A549 (cell line): ENCODE results near the gene HIVEP3.

Experiments used
- JUN ChIP-seq, 2 experiments: fragments of >200 bp; sonication (Bioruptor Twin); formaldehyde crosslinking; IDR thresholded peaks; 2 replicates in 1 of 2; 3 replicates in 1 of 2; pipeline ENCODE4 v1.6.1; 2016 to 2017
- SREBF2 ChIP-seq: fragments of 450-650 bp; IDR thresholded peaks from 2 replicates; pipeline ENCODE4 v1.6.1; 2014; ENCODE audit warnings: mild to moderate bottlenecking, moderate library complexity

GRCh38 chr1:41525891-41526587 lies 392.7 kb downstream of the HIVEP3 start:
- TF ChIP-seq SREBF2 (no peak), JUN (IDR thresholded peaks at IDR 0.05) (no peak)
